Endothelial cell of umbilical vein (primary cell): ENCODE measurements around the gene CACNA2D1. TPM values are rescaled to one million over a fixed set of nuclear protein-coding genes. Genes with fewer than 3 reads are reported as not detected.

Source experiments
- BruUV-seq: library from RNA; stranded (reverse); fragments of 400-500 nt; replicated peaks from 2 replicates; lab custom pipeline; 2021; lab: Mats Ljungman, UMichigan
- CTCF ChIA-PET: fragments of 300-600, 350-600 bp; sonication (Branson Sonifier 250); formaldehyde crosslinking; loops from one replicate; lab custom pipeline; 2021; ENCODE audit warnings: antibody characterized with exemption, inconsistent platforms; lab: Charles Lee
- POLR2A ChIA-PET: fragments of 300-600, 350-600 bp; sonication (Branson Sonifier 250); formaldehyde crosslinking; loops from one replicate; lab custom pipeline; 2021; ENCODE audit warnings: antibody characterized with exemption, inconsistent platforms; lab: Charles Lee
- DNase-seq: peaks from one replicate; pipeline ENCODE4 v3.0.0-alpha.2; 2011; ENCODE audit warnings: low read depth, low spot score
- FAIRE-seq: peaks from 2 replicates; lab custom pipeline; 2011; peaks lifted over from hg19 to GRCh38; lab: Jason Lieb, UNC
- H2AFZ ChIP-seq: 2 replicates; pipeline ENCODE4 v1.6.0; 2012; ENCODE audit warnings: low read depth, low read length, control low read depth, inconsistent platforms
- H3K27ac ChIP-seq: 2 replicates; pipeline ENCODE4 v1.5.1; 2011; ENCODE audit warnings: low read depth, mild to moderate bottlenecking, control low read depth, low read length, moderate library complexity; ENCODE audit not compliant: insufficient read depth
- H3K27me3 ChIP-seq, 2 experiments: 2 replicates each; pipeline versions ENCODE4 v1.6.0 to v1.6.1; 2011; ENCODE audit warnings: low read length in 2 of 2, mixed read lengths in 1 of 2; ENCODE audit not compliant: control insufficient read depth in 2 of 2, insufficient read depth in 2 of 2
- H3K36me3 ChIP-seq, 2 experiments: 2 replicates in 1 of 2; 3 replicates in 1 of 2; pipeline ENCODE4 v1.5.1; 2011; ENCODE audit warnings: low read length in 2 of 2, mild to moderate bottlenecking in 1 of 2, moderate library complexity in 1 of 2; ENCODE audit not compliant: control insufficient read depth in 2 of 2, insufficient read depth in 2 of 2; ENCODE audit errors: extremely low read depth in 1 of 2
- H3K4me1 ChIP-seq: 3 replicates; pipeline ENCODE4 v1.5.1; 2011; ENCODE audit warnings: mild to moderate bottlenecking, low read length; ENCODE audit not compliant: control insufficient read depth, insufficient read depth; ENCODE audit errors: extremely low read depth
- H3K4me2 ChIP-seq: 2 replicates; pipeline ENCODE4 v1.6.1; 2011; ENCODE audit warnings: low read length, control low read depth, mixed read lengths; ENCODE audit not compliant: insufficient read depth
- H3K4me3 ChIP-seq, 3 experiments: fragments of 200-600 bp in 1 of 3; sonication (generic), shearing (Covaris generic) in 1 of 3; replicated peaks in 1 of 3; 2 replicates each; pipeline ENCODE4 v1.5.1; 2011 to 2016; ENCODE audit warnings: control low read depth in 3 of 3, low read length in 3 of 3, mild to moderate bottlenecking in 2 of 3, inconsistent platforms in 1 of 3, low read depth in 1 of 3, moderate library complexity in 1 of 3; ENCODE audit not compliant: insufficient read depth in 1 of 3
- H3K79me2 ChIP-seq: 2 replicates; pipeline ENCODE4 v1.6.0; 2012; ENCODE audit warnings: low read length, inconsistent platforms; ENCODE audit not compliant: control insufficient read depth, insufficient read depth
- H3K9ac ChIP-seq: replicated peaks from 2 replicates; pipeline ENCODE3; 2011; ENCODE audit warnings: low read length, control low read depth; ENCODE audit not compliant: insufficient read depth; ENCODE audit errors: extremely low read depth
- H3K9me1 ChIP-seq: replicated peaks from 3 replicates; pipeline ENCODE4 v1.6.0; 2011; ENCODE audit warnings: mild to moderate bottlenecking, low read length; ENCODE audit not compliant: control insufficient read depth, insufficient read depth; ENCODE audit errors: extremely low read depth
- H3K9me3 ChIP-seq: replicated peaks from 2 replicates; pipeline ENCODE4 v1.5.1; 2012; ENCODE audit warnings: low read length, inconsistent platforms; ENCODE audit not compliant: control insufficient read depth, insufficient read depth
- H4K20me1 ChIP-seq: replicated peaks from 2 replicates; pipeline ENCODE3; 2011; ENCODE audit warnings: mild to moderate bottlenecking, low read length; ENCODE audit not compliant: control insufficient read depth, insufficient read depth; ENCODE audit errors: extremely low read depth
- CTCF ChIP-seq, 2 donors: IDR thresholded peaks; 1 replicate in 1 of 2; 2 replicates in 1 of 2; pipeline ENCODE4 v1.5.1; 2011; ENCODE audit warnings: low read length in 2 of 2, mild to moderate bottlenecking in 2 of 2, moderate library complexity in 2 of 2, control low read depth in 1 of 2, inconsistent platforms in 1 of 2, low read depth in 1 of 2; ENCODE audit not compliant: insufficient read depth in 1 of 2; ENCODE audit errors: extremely low read depth in 1 of 2
- EZH2 ChIP-seq: IDR thresholded peaks from 2 replicates; pipeline ENCODE4 v1.6.1; 2012; ENCODE audit warnings: borderline replicate concordance, low read depth, mild to moderate bottlenecking, moderate library complexity, low read length, inconsistent platforms; ENCODE audit not compliant: severe bottlenecking
- FOS ChIP-seq: IDR thresholded peaks from 2 replicates; pipeline ENCODE4 v1.6.1; 2011; ENCODE audit warnings: mild to moderate bottlenecking, low read length, moderate library complexity, borderline replicate concordance; ENCODE audit not compliant: insufficient read depth
- MAX ChIP-seq: IDR thresholded peaks from 2 replicates; pipeline ENCODE4 v1.6.1; 2011; ENCODE audit not compliant: insufficient read depth, insufficient read length
- POLR2AphosphoS5 ChIP-seq: IDR thresholded peaks from 2 replicates; pipeline ENCODE4 v1.6.1; 2012; ENCODE audit warnings: low read depth, mild to moderate bottlenecking, control low read depth, low read length, moderate library complexity; ENCODE audit not compliant: insufficient read depth
- dilution Hi-C: fragments of 300-500 bp; cut with MboI; formaldehyde crosslinking; loops from one replicate; pipeline ENCODE4 v1.15.0; 2019; ENCODE audit warnings: low sequenced_read_pairs; ENCODE audit not compliant: extremely low pct_ligation_motif_present
- intact Hi-C: fragments of 100-400 bp; cut with micrococcal nuclease; formaldehyde crosslinking; loops from one replicate; pipeline ENCODE4 v1.10.0; 2022
- polyA plus RNA-seq, 4 experiments: library from polyadenylated mRNA; depleted of rRNA in 3 of 4; stranded (reverse) in 3 of 4; unstranded in 1 of 4; fragments of >200 nt; gene quantifications; 2 replicates each; pipeline versions ENCODE4 v1.2.1 to v1.2.3, GENCODE V29; 2011 to 2012; ENCODE audit warnings: missing spikeins in 1 of 4
- total RNA-seq: library from RNA; stranded (reverse); gene quantifications from 2 replicates; pipeline ENCODE4 v1.2.3, GENCODE V29; 2021

Gene CACNA2D1
- total and polyA plus RNA-seq, 2 donors (not counting 3 experiments of a cell fraction or from before 2014, with no cell fraction given) = 4.1 to 38.6 TPM

GRCh38 chr7:82035456-82035855, 408.1 kb downstream of the CACNA2D1 start:
- H3K27ac ChIP-seq = peak overlapping the region; percentile 90
- intact Hi-C loops = loop anchor here (5.0 kb wide), 1 partner anchor 1093 kb away; no protein-coding TSS in a partner anchor
- H3K4me1 ChIP-seq = peaks cover 55% of the 10 kb centered on the region
- H2AFZ ChIP-seq = no peak overlapping the region
- dilution Hi-C loops = no loop called here
- DNase-seq (no peak), FAIRE-seq (no peak)
- no peaks in the 10 kb centered on the region for H3K9me1 ChIP-seq
- CTCF ChIA-PET = interaction anchor here (0.7 to 2.1 kb wide), 4 partner anchors 10 to 534 kb away, joined by 3 to 9 read pairs (median 4); no protein-coding TSS in a partner anchor
- POLR2A ChIA-PET = no interaction called here
- H4K20me1 ChIP-seq = no peaks in the 10 kb centered on the region
- H3K36me3 ChIP-seq = no peaks in the 10 kb centered on the region
- BruUV-seq = no TSS peak
- peak overlapping the region; percentile 66 for H3K9ac ChIP-seq
- H3K27me3 ChIP-seq = no peaks in the 10 kb centered on the region
- TF ChIP-seq EZH2 = no peak
- no peak for TF ChIP-seq CTCF (IDR thresholded peaks at IDR 0.05; ENCODE audit: extremely low read depth in 1 of 2, insufficient read depth in 1 of 2, low read depth in 1 of 2, low read length in 2 of 2)
- TF ChIP-seq MAX = no peak
- TF ChIP-seq POLR2AphosphoS5 = no peak
- no peak for TF ChIP-seq FOS
- peak overlapping the region; percentile 79 for H3K4me2 ChIP-seq
- peak overlapping the region in 1 of 3 experiments; percentile 28 for H3K4me3 ChIP-seq
- no peaks in the 10 kb centered on the region for H3K9me3 ChIP-seq
- no peaks in the 10 kb centered on the region for H3K79me2 ChIP-seq
